COLO668 (cell line): ENCODE data around the gene CALHM2.
"Not testable (repeated sequence)": the region's sequence is repeated elsewhere in the genome, so short reads cannot be mapped to it uniquely, and the experiment has no call there.

Experiments used
- DNase-seq: peaks from one replicate; lab custom pipeline; 2025; ENCODE audit not compliant: unreplicated experiment; lab: John Stamatoyannopoulos, UW

Gene CALHM2

DNA sequence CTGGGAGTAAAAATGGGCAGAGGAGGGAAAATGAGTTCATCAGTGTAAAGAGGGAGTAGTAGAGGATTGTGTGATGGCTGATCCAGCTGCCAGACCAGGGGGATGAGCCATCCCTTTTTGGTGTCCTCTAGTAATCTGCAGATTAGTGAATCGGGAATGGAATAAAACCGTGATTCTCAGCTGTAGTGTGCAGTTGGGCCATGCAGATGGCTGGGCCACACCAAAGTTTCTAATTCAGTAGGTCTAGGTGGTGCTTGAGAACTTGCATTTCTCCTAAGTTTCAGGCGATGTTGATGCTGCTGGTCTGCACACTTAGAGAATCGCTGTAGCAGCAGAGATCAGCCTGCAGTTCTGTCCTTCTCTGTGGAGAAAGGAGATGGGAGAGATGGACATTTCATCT lies 33.1 kb downstream of the CALHM2 start:
- no peak for DNase-seq

GRCh38 chr10:103417601-103418000 lies 34.6 kb downstream of the CALHM2 start:
- no peak for DNase-seq

DNA sequence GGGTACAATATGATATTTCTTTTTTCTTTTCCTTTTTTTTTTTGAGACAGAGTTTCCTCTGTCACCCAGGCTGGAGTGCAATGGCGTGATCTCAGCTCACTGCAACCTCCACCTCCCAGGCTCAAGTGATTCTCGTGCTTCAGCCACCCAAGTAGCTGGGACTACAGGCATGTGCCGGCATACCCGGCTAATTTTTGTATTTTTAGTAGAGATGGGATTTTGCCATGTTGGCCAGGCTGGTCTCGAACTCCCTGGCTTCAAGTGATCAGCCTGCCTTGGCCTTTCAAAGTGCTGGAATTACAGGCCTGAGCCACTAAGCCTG lies 35.1 kb downstream of the CALHM2 start:
- not testable (repeated sequence) for DNase-seq

GRCh38 chr10:103416436-103417147 lies 35.6 kb downstream of the CALHM2 start:
- DNase-seq: peak; percentile 37

DNA sequence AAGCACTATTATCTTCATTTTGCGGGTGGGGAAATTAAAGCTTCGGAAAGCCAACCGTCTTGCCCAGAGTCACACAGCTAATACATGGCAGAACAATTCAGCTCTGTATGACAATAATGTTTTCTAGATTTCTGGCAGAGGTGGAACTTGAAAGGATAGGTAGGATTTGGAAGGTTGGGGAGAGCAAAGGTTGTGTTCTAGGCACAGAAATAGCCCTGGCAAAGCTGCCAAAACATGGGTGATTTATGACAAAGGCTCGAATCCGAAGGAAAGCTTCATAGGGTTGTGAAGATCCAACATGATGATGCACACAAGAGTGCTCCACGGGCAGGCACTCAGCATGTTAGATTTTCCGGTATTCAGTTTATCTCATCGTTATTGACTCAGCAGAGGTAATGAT lies 36.6 kb downstream of the CALHM2 start:
- DNase-seq: no peak

- no peak for DNase-seq
Measured at GRCh38 chr10:103413564-103413963, 38.6 kb downstream of the CALHM2 start.

GRCh38 chr10:103397191-103397825 lies 54.9 kb downstream of the CALHM2 start:
- no peak for DNase-seq

DNA sequence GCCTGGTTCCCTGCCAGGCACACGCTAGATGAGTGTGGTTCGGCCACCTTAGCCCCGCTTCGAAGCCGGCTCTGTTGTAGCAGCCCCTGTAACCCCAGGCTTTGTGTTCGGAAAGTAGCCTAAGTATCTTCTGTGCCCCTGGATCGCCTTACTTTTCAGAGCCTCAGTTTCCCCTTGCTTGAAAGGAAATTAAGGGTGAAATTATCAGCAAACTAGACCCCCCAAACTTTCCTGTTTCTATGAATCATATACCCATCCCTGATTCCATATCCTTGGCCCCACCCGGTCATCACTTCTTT lies 55.4 kb downstream of the CALHM2 start:
- no peak for DNase-seq
